RWPE2 (cell line): Measurements from ENCODE around the gene RNF223.

Experiments used
- ATAC-seq: fragments of 200-7000 bp; cut with Tn5 transposase; 3 replicates; pipeline ENCODE4 v1.9.1; 2021; ENCODE audit warnings: low read depth
- DNase-seq: peaks from one replicate; pipeline ENCODE4 v3.0.0-alpha.2; 2020; ENCODE audit warnings: low spot score
- H3K27ac ChIP-seq: fragments of 450-650 bp; 2 replicates; pipeline ENCODE4 v1.5.1; 2017; ENCODE audit warnings: mild to moderate bottlenecking; ENCODE audit not compliant: poor library complexity, severe bottlenecking
- H3K27me3 ChIP-seq: fragments of 250-450 bp; sonication (Bioruptor Pico); 2 replicates; pipeline ENCODE4 v1.5.1; 2021; ENCODE audit warnings: mild to moderate bottlenecking, moderate library complexity; ENCODE audit not compliant: insufficient read depth, poor library complexity, severe bottlenecking
- H3K36me3 ChIP-seq: fragments of 250-450 bp; sonication (Bioruptor Pico); 2 replicates; pipeline ENCODE4 v1.5.1; 2020; ENCODE audit warnings: low read depth, mild to moderate bottlenecking, moderate library complexity
- H3K4me1 ChIP-seq: fragments of 250-450 bp; sonication (Bioruptor Pico); 2 replicates; pipeline ENCODE4 v1.5.1; 2021; ENCODE audit warnings: mild to moderate bottlenecking, moderate library complexity; ENCODE audit not compliant: insufficient read depth, poor library complexity, severe bottlenecking
- H3K4me3 ChIP-seq: fragments of 250-450 bp; sonication (Bioruptor Pico); 2 replicates; pipeline ENCODE4 v1.5.1; 2021; ENCODE audit warnings: mild to moderate bottlenecking, moderate library complexity; ENCODE audit not compliant: severe bottlenecking
- H3K9me3 ChIP-seq: fragments of 250-450 bp; sonication (Bioruptor Pico); 2 replicates; pipeline ENCODE4 v1.5.1; 2021; ENCODE audit warnings: mild to moderate bottlenecking, moderate library complexity; ENCODE audit not compliant: severe bottlenecking
- TF ChIP-seq, protein P1 (sequence below): fragments of 450-650 bp; IDR thresholded peaks from one replicate; pipeline ENCODE4 v1.5.1; 2017; ENCODE audit warnings: mild to moderate bottlenecking, moderate library complexity; ENCODE audit not compliant: poor library complexity, severe bottlenecking

The RNF223 gene

DNA sequence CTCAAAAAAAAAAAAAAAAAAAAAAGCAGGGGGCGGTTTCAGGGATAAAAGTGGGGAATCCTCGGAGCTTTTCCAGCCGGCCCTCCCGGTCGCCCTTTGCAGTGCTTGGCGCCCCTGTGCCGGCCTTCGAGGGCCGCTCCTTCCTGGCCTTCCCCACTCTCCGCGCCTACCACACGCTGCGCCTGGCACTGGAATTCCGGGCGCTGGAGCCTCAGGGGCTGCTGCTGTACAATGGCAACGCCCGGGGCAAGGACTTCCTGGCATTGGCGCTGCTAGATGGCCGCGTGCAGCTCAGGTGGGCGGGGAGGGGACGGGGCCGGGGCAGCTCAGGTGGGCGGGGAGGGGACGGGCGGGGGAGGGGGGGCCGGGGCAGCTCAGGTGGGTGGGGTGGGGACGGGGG is 25.3 kb downstream of the RNF223 start:
- H3K4me1 ChIP-seq, result no peaks in the 10 kb centered on the region
- H3K4me3 ChIP-seq, result no peak overlapping the region
- no peaks in the 10 kb centered on the region for H3K9me3 ChIP-seq
- H3K27me3 ChIP-seq, result no peaks in the 10 kb centered on the region
- no peak overlapping the region for H3K27ac ChIP-seq
- H3K36me3 ChIP-seq, result peaks cover 83% of the 10 kb centered on the region
- ATAC-seq (no peak), DNase-seq (no peak)
- TF ChIP-seq, protein P1, sequence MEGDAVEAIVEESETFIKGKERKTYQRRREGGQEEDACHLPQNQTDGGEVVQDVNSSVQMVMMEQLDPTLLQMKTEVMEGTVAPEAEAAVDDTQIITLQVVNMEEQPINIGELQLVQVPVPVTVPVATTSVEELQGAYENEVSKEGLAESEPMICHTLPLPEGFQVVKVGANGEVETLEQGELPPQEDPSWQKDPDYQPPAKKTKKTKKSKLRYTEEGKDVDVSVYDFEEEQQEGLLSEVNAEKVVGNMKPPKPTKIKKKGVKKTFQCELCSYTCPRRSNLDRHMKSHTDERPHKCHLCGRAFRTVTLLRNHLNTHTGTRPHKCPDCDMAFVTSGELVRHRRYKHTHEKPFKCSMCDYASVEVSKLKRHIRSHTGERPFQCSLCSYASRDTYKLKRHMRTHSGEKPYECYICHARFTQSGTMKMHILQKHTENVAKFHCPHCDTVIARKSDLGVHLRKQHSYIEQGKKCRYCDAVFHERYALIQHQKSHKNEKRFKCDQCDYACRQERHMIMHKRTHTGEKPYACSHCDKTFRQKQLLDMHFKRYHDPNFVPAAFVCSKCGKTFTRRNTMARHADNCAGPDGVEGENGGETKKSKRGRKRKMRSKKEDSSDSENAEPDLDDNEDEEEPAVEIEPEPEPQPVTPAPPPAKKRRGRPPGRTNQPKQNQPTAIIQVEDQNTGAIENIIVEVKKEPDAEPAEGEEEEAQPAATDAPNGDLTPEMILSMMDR, result no peak

DNA sequence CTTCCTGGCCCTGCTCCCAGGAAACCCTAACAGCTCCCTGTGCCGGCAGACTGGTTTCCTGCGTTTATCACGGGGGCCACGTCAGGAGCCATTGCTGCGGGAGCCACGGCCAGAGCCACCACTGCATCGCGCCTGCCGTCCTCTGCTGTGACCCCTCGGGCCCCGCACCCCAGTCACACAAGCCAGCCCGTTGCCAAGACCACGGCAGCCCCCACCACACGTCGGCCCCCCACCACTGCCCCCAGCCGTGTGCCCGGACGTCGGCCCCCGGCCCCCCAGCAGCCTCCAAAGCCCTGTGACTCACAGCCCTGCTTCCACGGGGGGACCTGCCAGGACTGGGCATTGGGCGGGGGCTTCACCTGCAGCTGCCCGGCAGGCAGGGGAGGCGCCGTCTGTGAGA is 26.1 kb downstream of the RNF223 start:
- TF ChIP-seq, protein P1, result no peak
- H3K27ac ChIP-seq, result no peak overlapping the region
- no peak overlapping the region for H3K4me3 ChIP-seq
- no peak for DNase-seq
- no peaks in the 10 kb centered on the region for H3K27me3 ChIP-seq
- peaks cover 83% of the 10 kb centered on the region for H3K36me3 ChIP-seq
- H3K4me1 ChIP-seq, result no peaks in the 10 kb centered on the region
- no peaks in the 10 kb centered on the region for H3K9me3 ChIP-seq
- ATAC-seq, result no peak

DNA sequence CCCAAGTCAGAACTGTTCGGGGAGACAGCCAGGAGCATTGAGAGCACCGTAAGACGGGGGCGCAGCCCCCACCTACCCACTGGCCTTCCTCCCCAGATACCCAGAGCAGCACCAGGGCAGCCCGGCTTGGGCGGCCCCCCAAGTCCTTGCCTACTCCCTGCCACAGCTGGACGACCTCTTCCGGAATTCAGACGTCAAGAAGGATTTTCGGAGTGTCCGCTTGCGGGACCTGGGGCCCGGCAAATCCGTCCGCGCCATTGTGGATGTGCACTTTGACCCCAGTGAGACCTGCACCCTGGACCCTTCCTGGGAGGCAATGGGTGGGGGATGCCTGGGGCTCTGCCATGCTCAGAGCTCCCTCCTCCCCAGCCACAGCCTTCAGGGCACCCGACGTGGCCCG is 26.7 kb downstream of the RNF223 start:
- H3K27me3 ChIP-seq, result no peaks in the 10 kb centered on the region

DNA sequence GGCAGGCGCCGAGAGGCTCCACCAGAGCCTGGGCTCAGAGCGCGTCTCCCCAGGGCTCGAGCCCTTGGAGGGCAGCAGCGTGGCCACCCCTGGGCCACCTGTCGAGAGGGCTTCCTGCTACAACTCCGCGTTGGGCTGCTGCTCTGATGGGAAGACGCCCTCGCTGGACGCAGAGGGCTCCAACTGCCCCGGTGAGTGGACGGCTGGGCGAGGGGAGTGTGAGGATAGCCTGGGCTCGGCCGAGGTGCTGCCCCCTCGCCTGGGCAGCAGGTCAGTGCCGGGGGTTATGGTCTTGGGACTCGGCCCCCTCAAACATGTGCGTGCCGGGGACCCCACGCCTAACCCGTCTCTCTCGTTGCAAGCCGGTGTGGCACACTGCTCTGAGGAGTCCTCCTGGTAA is 27.3 kb downstream of the RNF223 start:
- TF ChIP-seq, protein P1, result no peak
- ATAC-seq (no peak), DNase-seq (no peak)
- no peaks in the 10 kb centered on the region for H3K4me1 ChIP-seq
- no peak overlapping the region for H3K4me3 ChIP-seq
- H3K9me3 ChIP-seq, result no peaks in the 10 kb centered on the region
- H3K36me3 ChIP-seq, result peaks cover 86% of the 10 kb centered on the region
- no peak overlapping the region for H3K27ac ChIP-seq
- H3K27me3 ChIP-seq, result no peaks in the 10 kb centered on the region

More for the DNA sequence above, 26.7 kb downstream of the RNF223 start:
- no peaks in the 10 kb centered on the region for H3K4me1 ChIP-seq
- no peak for DNase-seq
- ATAC-seq, result no peak
- TF ChIP-seq, protein P1, result no peak
- no peaks in the 10 kb centered on the region for H3K9me3 ChIP-seq
- H3K36me3 ChIP-seq, result peaks cover 86% of the 10 kb centered on the region
- H3K4me3 ChIP-seq, result no peak overlapping the region
- H3K27ac ChIP-seq, result no peak overlapping the region

DNA sequence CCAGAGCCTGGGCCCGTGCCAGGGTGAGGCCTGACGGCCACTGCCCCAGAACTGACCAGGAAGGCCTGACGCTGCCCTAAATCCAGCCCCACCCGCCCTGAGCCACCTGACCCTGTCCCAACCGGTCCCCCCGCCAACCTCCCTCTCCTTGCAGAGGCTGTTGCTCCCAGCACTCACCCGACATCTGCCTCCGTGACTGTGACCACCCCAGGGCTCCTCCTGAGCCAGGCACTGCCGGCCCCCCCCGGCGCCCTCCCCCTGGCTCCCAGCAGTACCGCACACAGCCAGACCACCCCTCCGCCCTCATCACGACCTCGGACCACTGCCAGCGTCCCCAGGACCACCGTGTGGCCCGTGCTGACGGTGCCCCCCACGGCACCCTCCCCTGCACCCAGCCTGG is 27.9 kb downstream of the RNF223 start:
- DNase-seq, result no peak
- Histone ChIP-seq H3K27me3 (no peaks in the 10 kb centered on the region), H3K4me3 (no peak overlapping the region), H3K4me1 (no peaks in the 10 kb centered on the region), H3K27ac (no peak overlapping the region), H3K9me3 (no peaks in the 10 kb centered on the region), H3K36me3 (peaks cover 81% of the 10 kb centered on the region)
- ATAC-seq, result no peak
- TF ChIP-seq, protein P1, result no peak
